Transverse colon (tissue), 4 donors: ENCODE data around the gene SLCO4A1.

Experiments used
- CTCF ChIP-seq, 5 experiments: fragments of 200-600 bp in 3 of 5; fragments of 450-650 bp in 2 of 5; sonication (generic) in 3 of 5; IDR thresholded peaks; 1 replicate in 2 of 5; 2 replicates in 3 of 5; pipeline ENCODE4 v1.5.1; 2016 to 2017; ENCODE audit warnings: antibody characterized with exemption in 5 of 5, inconsistent platforms in 3 of 5, mild to moderate bottlenecking in 2 of 5, moderate library complexity in 1 of 5
- EP300 ChIP-seq: sonication (generic); formaldehyde crosslinking; IDR thresholded peaks from one replicate; pipeline ENCODE4 v1.6.1; 2017; ENCODE audit warnings: antibody characterized with exemption, low read depth
- POLR2A ChIP-seq: fragments of 450-650 bp; IDR thresholded peaks from one replicate; pipeline ENCODE4 v1.6.1; 2016; ENCODE audit warnings: antibody characterized with exemption, mild to moderate bottlenecking, moderate library complexity
- POLR2AphosphoS5 ChIP-seq, 3 donors: sonication (generic); formaldehyde crosslinking; IDR thresholded peaks; one replicate each; pipeline ENCODE4 v1.6.1; 2016; ENCODE audit warnings: antibody characterized with exemption in 3 of 3

DNA sequence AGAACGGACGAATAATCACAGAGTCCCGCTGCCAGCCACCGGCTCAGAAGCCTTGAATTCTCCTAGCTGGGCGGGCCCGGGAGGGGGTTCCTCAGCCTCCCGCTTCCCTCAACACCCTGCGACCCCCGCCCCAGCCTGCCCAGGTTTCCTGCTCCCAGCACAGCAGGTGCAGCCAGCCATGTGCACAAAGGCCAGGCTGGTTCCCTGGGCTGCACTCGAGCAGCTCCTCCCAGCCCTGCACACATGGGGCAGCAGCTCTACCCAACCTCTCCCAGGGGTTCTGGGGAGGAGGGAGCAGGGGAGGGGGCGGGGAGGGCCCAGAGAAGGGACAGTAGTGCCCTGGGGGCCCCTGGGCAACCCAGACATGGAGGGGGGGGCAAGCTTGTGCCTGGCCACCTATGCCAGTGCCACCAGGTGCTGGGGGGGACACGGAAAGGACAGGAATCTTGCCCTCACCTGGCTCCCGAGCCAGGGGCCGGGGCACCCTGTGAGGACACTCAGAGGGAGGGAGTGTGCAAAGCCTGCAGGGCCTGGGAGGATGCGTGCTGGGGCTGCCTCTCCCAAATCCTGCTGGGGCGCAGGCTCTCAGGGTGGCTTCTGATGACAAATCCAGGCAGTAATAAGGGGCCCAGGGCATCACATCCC is 65.1 kb downstream of the SLCO4A1 start:
- TF ChIP-seq CTCF (IDR thresholded peaks at IDR 0.05) = no peak
- TF ChIP-seq POLR2A = no peak
- no peak for TF ChIP-seq POLR2AphosphoS5 (IDR thresholded peaks at IDR 0.05)
- TF ChIP-seq EP300 = no peak
